Esophagus squamous epithelium (tissue), 5 donors: ENCODE results near the gene IQCC. TPM values are rescaled to one million over a fixed set of nuclear protein-coding genes. Genes with fewer than 3 reads are reported as not detected.

Experiments
- DNase-seq: peaks from one replicate; lab custom pipeline; 2025; lab: John Stamatoyannopoulos, UW
- H3K27ac ChIP-seq, 4 donors: fragments of 200-600 bp; sonication (generic); one replicate each; pipeline ENCODE4 v1.5.1; 2016 to 2019; ENCODE audit warnings: mild to moderate bottlenecking in 1 of 4
- H3K27me3 ChIP-seq, 4 donors: fragments of 200-600 bp; sonication (generic); 1 replicate in 3 of 4; 2 replicates in 1 of 4; pipeline versions ENCODE4 v1.5.1 to v1.6.0; 2017 to 2021; ENCODE audit warnings: antibody characterized with exemption in 1 of 4
- H3K36me3 ChIP-seq, 3 donors: fragments of 200-600 bp; sonication (generic); one replicate each; pipeline ENCODE4 v1.5.1; 2016 to 2019
- H3K4me1 ChIP-seq, 3 donors: fragments of 200-600 bp; sonication (generic); one replicate each; pipeline ENCODE4 v1.5.1; 2017 to 2019
- H3K4me3 ChIP-seq, 4 donors: fragments of 200-600 bp; sonication (generic); 1 replicate in 3 of 4; 2 replicates in 1 of 4; pipeline ENCODE4 v1.5.1; 2016 to 2019; ENCODE audit warnings: mild to moderate bottlenecking in 2 of 4, moderate library complexity in 1 of 4
- H3K9me3 ChIP-seq, 3 donors: fragments of 200-600 bp; sonication (generic); one replicate each; pipeline ENCODE4 v1.5.1; 2016 to 2019
- POLR2A ChIP-seq, 4 donors: fragments of 450-650 bp; IDR thresholded peaks; one replicate each; pipeline ENCODE4 v1.6.1; 2017; ENCODE audit warnings: antibody characterized with exemption in 4 of 4, mild to moderate bottlenecking in 4 of 4, moderate library complexity in 3 of 4
- WGBS, 2 donors: methylation state at CpG; one replicate each; pipeline ENCODE4 v1.1.5; 2018; 5-methylcytosine and 5-hydroxymethylcytosine counted together
- intact Hi-C: fragments of 100-400 bp; cut with DNase I; formaldehyde crosslinking; loops from one replicate; pipeline ENCODE4 v1.15.0; 2022
- total RNA-seq, 4 donors: library from RNA; depleted of rRNA; stranded (reverse); fragments of >200 nt; gene quantifications; one replicate each; pipeline ENCODE4 v1.1.0, GENCODE V29; 2016
- TF ChIP-seq, protein P1 (sequence below), 6 experiments: fragments of 450-650 bp in 4 of 6; fragments of 200-600 bp in 2 of 6; sonication (generic) in 2 of 6; IDR thresholded peaks; one replicate each; pipeline ENCODE4 v1.5.1; 2016 to 2019; ENCODE audit warnings: antibody characterized with exemption in 6 of 6, mild to moderate bottlenecking in 4 of 6, moderate library complexity in 4 of 6
- donor health status: DM: yes; HTN: yes; CAD: no.

Gene IQCC
- total RNA-seq, 4 donors from 2014 or later: 0.66 to 2.0 (median 1.1) TPM

DNA sequence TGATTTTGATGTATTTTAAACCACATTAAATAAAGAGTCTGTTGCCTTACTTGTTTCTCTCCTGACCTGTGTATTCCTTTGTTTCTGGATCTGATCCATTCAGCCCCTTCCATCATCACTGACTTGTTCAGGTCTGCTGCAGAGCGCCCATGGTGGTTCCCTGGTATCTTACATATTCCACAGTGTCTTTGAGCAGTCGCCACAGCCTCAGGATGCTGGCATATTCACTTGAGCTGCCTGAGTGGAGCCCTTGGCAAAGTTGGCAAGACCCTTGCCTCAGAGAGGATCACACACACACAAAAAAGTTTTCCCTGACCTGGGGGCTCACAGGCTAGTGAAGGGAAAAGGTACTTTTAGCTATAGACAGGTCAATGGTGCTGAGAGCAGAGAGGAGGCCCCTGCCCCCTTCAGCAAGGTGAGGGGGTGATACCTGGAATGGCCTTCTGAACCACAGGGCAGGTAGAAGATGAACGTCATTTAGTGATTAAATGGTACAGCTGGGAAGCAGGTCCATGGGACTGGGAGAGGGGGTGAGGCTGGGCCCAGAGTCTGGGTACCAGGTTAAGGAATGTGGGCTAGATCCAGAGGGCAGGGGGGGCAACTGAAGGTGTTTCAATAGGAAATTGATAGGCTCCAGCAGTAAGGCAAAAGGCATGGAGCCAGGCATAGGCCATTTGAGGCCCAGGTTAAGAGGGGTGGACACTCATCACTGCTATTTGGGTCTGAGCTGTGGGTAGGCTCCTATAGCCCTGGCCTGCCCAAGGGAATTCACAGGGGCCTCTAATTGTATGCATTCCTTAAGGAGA, 7.0 kb upstream of the IQCC start:
- Histone ChIP-seq H3K27me3 (no peaks in the 10 kb centered on the region), H3K4me1 (peaks cover 7 to 40% (median 24%) of the 10 kb centered on the region in 3 donors), H3K4me3 (no peak overlapping the region), H3K9me3 (no peaks in the 10 kb centered on the region), H3K36me3 (peaks cover 29 to 51% (median 33%) of the 10 kb centered on the region in 3 donors), H3K27ac (no peak overlapping the region)
- TF ChIP-seq, protein P1, sequence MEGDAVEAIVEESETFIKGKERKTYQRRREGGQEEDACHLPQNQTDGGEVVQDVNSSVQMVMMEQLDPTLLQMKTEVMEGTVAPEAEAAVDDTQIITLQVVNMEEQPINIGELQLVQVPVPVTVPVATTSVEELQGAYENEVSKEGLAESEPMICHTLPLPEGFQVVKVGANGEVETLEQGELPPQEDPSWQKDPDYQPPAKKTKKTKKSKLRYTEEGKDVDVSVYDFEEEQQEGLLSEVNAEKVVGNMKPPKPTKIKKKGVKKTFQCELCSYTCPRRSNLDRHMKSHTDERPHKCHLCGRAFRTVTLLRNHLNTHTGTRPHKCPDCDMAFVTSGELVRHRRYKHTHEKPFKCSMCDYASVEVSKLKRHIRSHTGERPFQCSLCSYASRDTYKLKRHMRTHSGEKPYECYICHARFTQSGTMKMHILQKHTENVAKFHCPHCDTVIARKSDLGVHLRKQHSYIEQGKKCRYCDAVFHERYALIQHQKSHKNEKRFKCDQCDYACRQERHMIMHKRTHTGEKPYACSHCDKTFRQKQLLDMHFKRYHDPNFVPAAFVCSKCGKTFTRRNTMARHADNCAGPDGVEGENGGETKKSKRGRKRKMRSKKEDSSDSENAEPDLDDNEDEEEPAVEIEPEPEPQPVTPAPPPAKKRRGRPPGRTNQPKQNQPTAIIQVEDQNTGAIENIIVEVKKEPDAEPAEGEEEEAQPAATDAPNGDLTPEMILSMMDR (IDR thresholded peaks at IDR 0.05): no peak
- TF ChIP-seq POLR2A (IDR thresholded peaks at IDR 0.05): no peak
- 75% methylated on average over 3 of the region's 3 CpGs for WGBS, 2 donors
- DNase-seq: no peak
- intact Hi-C loops: no loop called here

DNA sequence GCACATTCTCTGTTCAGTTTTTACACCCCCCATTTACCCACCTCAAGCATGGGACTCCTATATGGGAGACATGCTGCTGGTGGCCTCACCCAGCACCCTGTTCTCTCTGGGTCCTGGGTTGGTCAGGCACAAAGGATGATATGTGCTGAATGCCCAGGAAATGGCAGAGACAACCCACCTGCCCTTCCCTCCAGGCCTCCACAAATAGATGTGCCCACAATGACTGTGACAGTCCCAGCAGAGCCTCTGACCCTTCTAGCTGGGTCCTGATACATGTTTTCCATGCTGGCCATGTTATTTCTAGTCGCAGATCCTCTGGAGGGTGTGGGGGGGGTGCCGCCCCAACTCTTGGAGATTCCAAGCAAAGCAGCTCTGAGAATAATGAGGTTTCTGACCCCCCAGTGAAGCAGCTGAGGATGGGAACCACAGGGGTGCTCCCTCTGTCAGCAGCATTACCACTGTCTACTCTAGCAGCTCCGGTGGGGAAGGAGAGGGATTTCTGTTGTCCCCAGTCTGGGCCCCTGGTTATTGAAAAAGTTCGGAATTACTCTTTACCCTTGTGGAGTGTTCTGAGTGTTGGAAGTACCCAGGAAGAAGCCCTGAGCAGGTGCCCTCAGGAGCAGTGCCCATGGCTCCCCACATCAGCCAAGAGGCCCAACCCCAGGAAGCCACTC, 6.3 kb upstream of the IQCC start:
- intact Hi-C loops: no loop called here
- WGBS, 2 donors: no CpG with 5 or more reads among the region's 4 CpGs
- Histone ChIP-seq H3K4me3 (no peak overlapping the region), H3K4me1 (peaks cover 7 to 40% (median 24%) of the 10 kb centered on the region in 3 donors), H3K9me3 (no peaks in the 10 kb centered on the region), H3K36me3 (peaks cover 21 to 43% (median 27%) of the 10 kb centered on the region in 3 donors), H3K27me3 (no peaks in the 10 kb centered on the region), H3K27ac (peak overlapping the region in 3 of 4 donors; percentile 83 to 91 (median 87))
- DNase-seq: no peak
- TF ChIP-seq, protein P1 (IDR thresholded peaks at IDR 0.05): no peak
- TF ChIP-seq POLR2A (IDR thresholded peaks at IDR 0.05): no peak

DNA sequence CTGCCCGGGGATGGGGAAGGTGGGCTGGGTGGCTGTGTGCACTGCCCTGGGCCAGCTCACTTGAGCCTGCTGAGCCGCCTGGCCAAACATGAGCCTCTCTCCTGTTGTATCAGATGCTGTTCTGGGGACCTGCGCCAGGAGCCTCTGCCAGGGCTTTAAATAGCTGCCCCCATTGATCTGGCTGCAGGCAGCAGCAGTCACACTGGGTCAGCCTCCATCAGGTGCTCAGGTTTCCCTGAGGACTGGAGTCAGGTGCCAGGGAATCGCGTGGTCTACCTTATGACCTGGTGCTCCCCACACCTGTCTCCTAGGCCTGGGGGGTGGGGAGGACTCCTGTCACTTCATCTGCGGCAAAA, 5.8 kb upstream of the IQCC start:
- 20 to 24% methylated on average over 2 to 4 of the region's 6 CpGs for WGBS, 2 donors
- peak overlapping the region in 2 of 4 donors; percentile 64 to 88 for H3K4me3 ChIP-seq
- H3K9me3 ChIP-seq: no peaks in the 10 kb centered on the region
- no peaks in the 10 kb centered on the region for H3K27me3 ChIP-seq
- DNase-seq: no peak
- H3K36me3 ChIP-seq: peaks cover 18 to 38% (median 22%) of the 10 kb centered on the region in 3 donors
- TF ChIP-seq, protein P1 (IDR thresholded peaks at IDR 0.05): no peak
- TF ChIP-seq POLR2A (IDR thresholded peaks at IDR 0.05): no peak
- H3K4me1 ChIP-seq: peaks cover 7 to 44% (median 25%) of the 10 kb centered on the region in 3 donors
- intact Hi-C loops: no loop called here
- peak overlapping the region; percentile 74 to 91 (median 85) for H3K27ac ChIP-seq

DNA sequence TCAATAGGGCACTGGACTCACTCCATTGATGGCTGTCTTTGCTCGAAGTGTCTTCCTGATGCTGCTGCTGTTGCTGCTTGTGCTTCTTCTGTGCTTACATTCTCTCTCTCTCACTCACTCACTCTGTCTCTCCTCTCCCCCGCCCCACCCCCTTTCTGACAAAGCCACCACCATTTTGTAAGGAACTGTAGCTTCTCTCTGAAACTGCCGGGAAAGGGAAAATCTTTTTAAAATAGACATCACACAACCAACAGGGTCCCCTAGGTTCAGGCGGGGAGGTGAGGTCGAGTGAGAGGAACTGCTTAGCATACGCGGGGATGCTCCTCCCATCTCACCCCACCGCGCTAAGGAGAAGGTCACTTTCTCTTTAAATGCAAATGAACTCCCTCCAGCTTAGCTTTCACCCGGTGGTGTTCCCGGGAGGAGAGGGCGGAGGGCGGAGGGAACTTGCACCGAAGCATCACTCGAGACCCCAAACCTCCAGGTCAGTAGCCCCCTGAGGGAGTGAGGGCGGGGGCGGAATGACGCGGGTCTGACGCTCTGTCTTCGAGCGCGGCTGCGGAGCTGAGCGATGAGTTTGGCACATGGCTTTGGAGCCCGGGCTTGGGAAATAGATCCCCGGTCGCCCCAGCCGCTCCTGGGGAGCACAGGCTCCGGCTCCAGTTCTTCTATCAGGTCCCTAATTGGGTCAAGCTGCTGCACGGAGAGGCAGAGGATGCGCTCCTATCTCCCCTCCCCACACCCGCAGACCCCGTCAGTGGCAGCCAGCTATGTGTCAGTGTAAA, 5.1 kb upstream of the IQCC start, which contains the start of gene CCDC28B:
Gene CCDC28B, plus strand, starts transcription at position 370 of the 785 bp plus-strand sequence. CDS start 1,341 bp downstream, outside the sequence.
- 0 to 2% methylated on average over 9 of the region's 34 CpGs for WGBS, 2 donors
- H3K9me3 ChIP-seq: no peaks in the 10 kb centered on the region
- peak within 1 kb of the TSS; percentile 52 to 88 (median 63) for H3K4me3 ChIP-seq
- H3K27ac ChIP-seq: peak within 1 kb of the TSS; percentile 74 to 91 (median 85)
- intact Hi-C loops: no loop called here
- TF ChIP-seq POLR2A (IDR thresholded peaks at IDR 0.05): peak in 1 of 4 donors; percentile 5
- TF ChIP-seq, protein P1 (IDR thresholded peaks at IDR 0.05): no peak
- no peak for DNase-seq
- peaks cover 10 to 31% (median 15%) of the 10 kb centered on the region in 3 donors for H3K36me3 ChIP-seq
- H3K4me1 ChIP-seq: peaks cover 7 to 51% (median 31%) of the 10 kb centered on the region in 3 donors
- H3K27me3 ChIP-seq: no peaks in the 10 kb centered on the region
